H1 (cell line): Measurements from ENCODE around the gene TEX2. TPM values are rescaled to one million over a fixed set of nuclear protein-coding genes. Genes with fewer than 3 reads are reported as not detected.

ENCODE experiments used
- CTCF ChIA-PET: fragments of 300-600 bp; sonication (Branson Sonifier 250); formaldehyde crosslinking; loops from one replicate; lab custom pipeline; 2021; ENCODE audit not compliant: partially characterized antibody; lab: Charles Lee
- POLR2A ChIA-PET: fragments of 300-600 bp; sonication (Branson Sonifier 250); formaldehyde crosslinking; loops from one replicate; lab custom pipeline; 2021; ENCODE audit warnings: inconsistent platforms; ENCODE audit not compliant: partially characterized antibody; lab: Charles Lee
- DNase-seq, 2 experiments: peaks; one replicate each; pipeline versions ENCODE4 v3.0.0 to v3.0.0-alpha.2; 2010 to 2022; ENCODE audit warnings: low spot score in 2 of 2, low read depth in 1 of 2, mixed read lengths in 1 of 2
- FAIRE-seq: peaks from 2 replicates; lab custom pipeline; 2011; peaks lifted over from hg19 to GRCh38; lab: Jason Lieb, UNC
- H2AFZ ChIP-seq: 2 replicates; pipeline ENCODE4 v1.8.1; 2012; ENCODE audit warnings: low read length, inconsistent platforms
- H2AK5ac ChIP-seq: 2 replicates; pipeline ENCODE4 v1.6.1; 2013; ENCODE audit warnings: low read depth, low read length
- H2BK120ac ChIP-seq: replicated peaks from 2 replicates; pipeline ENCODE3; 2013; ENCODE audit warnings: low read depth, low read length, inconsistent platforms
- H2BK12ac ChIP-seq: 2 replicates; pipeline ENCODE4 v1.6.1; 2013; ENCODE audit warnings: low read depth, low read length
- H2BK15ac ChIP-seq: 2 replicates; pipeline ENCODE4 v1.6.1; 2013; ENCODE audit warnings: low read length
- H2BK20ac ChIP-seq: 2 replicates; pipeline ENCODE4 v1.6.1; 2013; ENCODE audit warnings: low read length
- H2BK5ac ChIP-seq: 2 replicates; pipeline ENCODE4 v1.6.1; 2013; ENCODE audit warnings: low read depth, low read length
- H3K14ac ChIP-seq: 2 replicates; pipeline ENCODE4 v1.6.1; 2013; ENCODE audit warnings: inconsistent platforms; ENCODE audit not compliant: insufficient read length
- H3K18ac ChIP-seq: 2 replicates; pipeline ENCODE4 v1.6.1; 2013; ENCODE audit warnings: low read length; ENCODE audit errors: extremely low read depth
- H3K23ac ChIP-seq: 2 replicates; pipeline ENCODE4 v1.6.1; 2013; ENCODE audit warnings: inconsistent platforms; ENCODE audit not compliant: insufficient read length
- H3K23me2 ChIP-seq: 2 replicates; pipeline ENCODE4 v1.6.1; 2013; ENCODE audit warnings: low read depth, low read length
- H3K27ac ChIP-seq: 2 replicates; pipeline ENCODE4 v1.6.1; 2011; ENCODE audit warnings: low read depth, low read length, inconsistent platforms
- H3K27me3 ChIP-seq, 4 experiments: replicated peaks in 1 of 4; 1 replicate in 1 of 4; 2 replicates in 3 of 4; pipeline versions ENCODE4 v1.6.1 to v1.8.1; 2011 to 2013; ENCODE audit warnings: low read length in 3 of 4, mild to moderate bottlenecking in 3 of 4, inconsistent platforms in 2 of 4, mixed read lengths in 2 of 4, moderate library complexity in 1 of 4; ENCODE audit not compliant: control insufficient read depth in 3 of 4, insufficient read depth in 3 of 4; ENCODE audit errors: extremely low read depth in 1 of 4
- H3K36me3 ChIP-seq, 4 experiments: 2 replicates each; pipeline versions ENCODE4 v1.6.1 to v1.8.1; 2011 to 2013; ENCODE audit warnings: mild to moderate bottlenecking in 4 of 4, low read length in 3 of 4, moderate library complexity in 2 of 4, control low read depth in 1 of 4, inconsistent platforms in 1 of 4; ENCODE audit not compliant: insufficient read depth in 4 of 4, control insufficient read depth in 2 of 4
- H3K4ac ChIP-seq: replicated peaks from 2 replicates; pipeline ENCODE3; 2013; ENCODE audit warnings: low read length, low read depth, mixed read lengths, inconsistent platforms; ENCODE audit not compliant: insufficient read length
- H3K4me1 ChIP-seq, 4 experiments: replicated peaks in 1 of 4; 1 replicate in 1 of 4; 2 replicates in 3 of 4; pipeline versions ENCODE4 v1.6.1 to v1.8.1; 2011 to 2013; ENCODE audit warnings: low read length in 3 of 4, inconsistent platforms in 2 of 4, mixed read lengths in 1 of 4; ENCODE audit not compliant: insufficient read depth in 4 of 4, control insufficient read depth in 3 of 4
- H3K4me2 ChIP-seq, 2 experiments: 2 replicates each; pipeline versions ENCODE4 v1.6.1 to v1.8.1; 2011 to 2013; ENCODE audit warnings: low read depth in 2 of 2, low read length in 2 of 2, control low read depth in 1 of 2, inconsistent platforms in 1 of 2, mild to moderate bottlenecking in 1 of 2; ENCODE audit not compliant: insufficient read depth in 1 of 2
- H3K4me3 ChIP-seq, 4 experiments: fragments of 200-600, 300-600 bp in 1 of 4; sonication (generic), shearing (Covaris generic), sonication (Bioruptor Twin) in 1 of 4; 2 replicates each; pipeline versions ENCODE4 v1.5.1 to v1.8.1; 2011 to 2016; ENCODE audit warnings: low read length in 4 of 4, low read depth in 3 of 4, control low read depth in 2 of 4, inconsistent platforms in 2 of 4, mild to moderate bottlenecking in 2 of 4, mixed read lengths in 1 of 4, moderate library complexity in 1 of 4; ENCODE audit not compliant: insufficient read depth in 2 of 4; ENCODE audit errors: extremely low read depth in 1 of 4
- H3K56ac ChIP-seq: replicated peaks from 2 replicates; pipeline ENCODE3; 2013; ENCODE audit warnings: low read depth, mild to moderate bottlenecking, mixed read lengths, low read length, inconsistent platforms; ENCODE audit not compliant: insufficient read length
- H3K79me1 ChIP-seq: 2 replicates; pipeline ENCODE4 v1.6.1; 2013; ENCODE audit warnings: low read depth, low read length, control low read depth
- H3K79me2 ChIP-seq, 2 experiments: 2 replicates each; pipeline versions ENCODE4 v1.6.1 to v1.8.1; 2012 to 2013; ENCODE audit warnings: low read length in 2 of 2, mild to moderate bottlenecking in 2 of 2, inconsistent platforms in 1 of 2; ENCODE audit not compliant: insufficient read depth in 2 of 2, control insufficient read depth in 1 of 2
- H3K9ac ChIP-seq, 4 experiments: replicated peaks in 1 of 4; 1 replicate in 1 of 4; 2 replicates in 3 of 4; pipeline versions ENCODE4 v1.6.1 to v1.8.1; 2011 to 2013; ENCODE audit warnings: low read depth in 3 of 4, low read length in 3 of 4, control low read depth in 2 of 4, mild to moderate bottlenecking in 2 of 4, moderate library complexity in 2 of 4, inconsistent platforms in 1 of 4; ENCODE audit errors: extremely low read depth in 1 of 4
- H3K9me3 ChIP-seq, 2 experiments: 2 replicates each; pipeline versions ENCODE4 v1.6.1 to v1.8.1; 2012 to 2013; ENCODE audit warnings: mild to moderate bottlenecking in 2 of 2, moderate library complexity in 2 of 2, control low read depth in 1 of 2, inconsistent platforms in 1 of 2, low read depth in 1 of 2, low read length in 1 of 2, mixed read lengths in 1 of 2; ENCODE audit not compliant: insufficient read depth in 2 of 2
- H4K20me1 ChIP-seq, 2 experiments: replicated peaks in 1 of 2; 2 replicates each; pipeline versions ENCODE3 to v1.8.1; 2011 to 2013; ENCODE audit warnings: inconsistent platforms in 2 of 2, low read length in 2 of 2, mild to moderate bottlenecking in 1 of 2; ENCODE audit not compliant: insufficient read depth in 2 of 2, control insufficient read depth in 1 of 2
- H4K5ac ChIP-seq: 2 replicates; pipeline ENCODE4 v1.6.1; 2013; ENCODE audit warnings: low read length, low read depth, mixed read lengths, inconsistent platforms; ENCODE audit not compliant: insufficient read length
- H4K8ac ChIP-seq: 2 replicates; pipeline ENCODE4 v1.8.0; 2013; ENCODE audit warnings: mild to moderate bottlenecking, moderate library complexity, low read length, inconsistent platforms; ENCODE audit not compliant: insufficient read depth; ENCODE audit errors: extremely low read depth
- H4K91ac ChIP-seq: replicated peaks from 2 replicates; pipeline ENCODE3; 2013; ENCODE audit warnings: low read length, mixed read lengths, inconsistent platforms; ENCODE audit not compliant: insufficient read length
- CBX8 ChIP-seq: fragments of 300-800, 300-1000 bp; sonication (generic); IDR thresholded peaks from 2 replicates; pipeline ENCODE4 v1.7.1; 2016; ENCODE audit warnings: low read depth, low read length, borderline replicate concordance
- EZH2 ChIP-seq: fragments of 200-600 bp; sonication (generic); IDR thresholded peaks from 2 replicates; pipeline ENCODE4 v1.7.1; 2012; ENCODE audit warnings: low read depth, mild to moderate bottlenecking, moderate library complexity, low read length, inconsistent platforms; ENCODE audit not compliant: severe bottlenecking
- GTF2F1 ChIP-seq: IDR thresholded peaks from 2 replicates; pipeline ENCODE4 v1.6.1; 2012; ENCODE audit warnings: low read depth, low read length, improper control_type of control experiment, borderline replicate concordance
- USF2 ChIP-seq: IDR thresholded peaks from 2 replicates; pipeline ENCODE4 v1.6.1; 2011; ENCODE audit warnings: low read length, improper control_type of control experiment
- YY1 ChIP-seq: IDR thresholded peaks from 2 replicates; pipeline ENCODE4 v1.6.1; 2011; ENCODE audit warnings: low read depth, mild to moderate bottlenecking, low read length
- WGBS, 2 experiments: shearing (Covaris generic) in 1 of 2; methylation state at CpG; one replicate each; pipeline versions ENCODE4 v1.1.6 to v1.1.7; 2013 to 2015; ENCODE audit warnings: low lambda C conversion rate in 2 of 2, mixed read lengths in 2 of 2, inconsistent platforms in 1 of 2, low coverage in 1 of 2, missing lambda C conversion rate in 1 of 2; ENCODE audit not compliant: insufficient replicate concordance in 2 of 2, insufficient coverage in 1 of 2, insufficient read length in 1 of 2; ENCODE audit errors: extremely low coverage in 1 of 2, missing lambda C conversion rate in 1 of 2; 5-methylcytosine and 5-hydroxymethylcytosine counted together
- polyA plus RNA-seq, 7 experiments: library from polyadenylated mRNA; depleted of rRNA in 3 of 7; stranded (reverse) in 5 of 7; unstranded in 2 of 7; fragments of >200 nt in 5 of 7; fragments of 200-250 nt in 2 of 7; gene quantifications; 1 replicate in 5 of 7; 2 replicates in 1 of 7; 4 replicates in 1 of 7; pipeline versions ENCODE4 v1.2.1 to v1.2.3, GENCODE V29; 2011 to 2013; ENCODE audit warnings: missing spikeins in 2 of 7, mixed read lengths in 2 of 7
- total RNA-seq: library from RNA; stranded (reverse); fragmentation: NEBNext Ultra II Directional; extraction: Animal tissue kit (Norgen Biotek cat#: 25700); gene quantifications from 2 replicates; pipeline ENCODE4 v1.2.1, GENCODE V29; 2021

The TEX2 gene
- total and polyA plus RNA-seq, 2 of the 8 experiments (the other 6 are each of a cell fraction or from before 2014, with no cell fraction given) = 6.1 to 15.6 TPM

DNA sequence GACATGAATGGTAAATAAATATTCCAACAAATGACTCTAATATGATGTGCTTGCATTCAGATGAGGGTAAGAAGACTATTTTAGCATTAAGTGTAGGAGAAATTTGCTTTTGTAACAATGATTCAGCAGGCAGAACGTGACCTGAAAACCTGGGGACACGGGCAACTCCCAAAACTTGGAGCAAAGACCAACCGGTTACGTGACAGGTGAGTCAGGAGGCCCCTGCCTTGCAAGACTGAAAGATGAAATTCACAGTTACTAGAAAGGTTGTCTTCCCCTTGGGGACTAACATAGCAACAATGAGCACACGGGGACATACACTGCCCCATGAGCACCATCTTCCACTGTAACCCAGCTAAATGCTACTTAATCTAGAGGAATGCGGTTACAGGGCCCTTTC is 99.6 kb downstream of the TEX2 start:
- FAIRE-seq (no peak), DNase-seq (no peak)
- Histone ChIP-seq H3K4me2 (no peak overlapping the region), H2AFZ (no peak overlapping the region), H3K9ac (no peak overlapping the region), H2BK15ac (no peak overlapping the region), H3K4me1 (peaks cover 0 to 3% (median 1%) of the 10 kb centered on the region in 4 experiments; a peak in 2 of 7 replicates), H3K4me3 (no peak overlapping the region), H3K27ac (no peak overlapping the region), H2BK20ac (no peak overlapping the region), H4K8ac (no peak overlapping the region; the same call in 1 of the 2 replicates), H3K14ac (no peak overlapping the region), H3K36me3 (no peaks in the 10 kb centered on the region; a peak in 1 of 8 replicates), H3K23ac (no peak overlapping the region), H4K20me1 (no peaks in the 10 kb centered on the region), H4K91ac (no peak overlapping the region), H3K56ac (no peak overlapping the region), H3K9me3 (no peaks in the 10 kb centered on the region), H2BK120ac (no peak overlapping the region), H3K27me3 (no peaks in the 10 kb centered on the region), H3K79me1 (no peaks in the 10 kb centered on the region), H2AK5ac (no peak overlapping the region), H3K23me2 (no peaks in the 10 kb centered on the region), H3K79me2 (no peaks in the 10 kb centered on the region), H2BK5ac (no peak overlapping the region), H4K5ac (no peak overlapping the region), H3K18ac (no peak overlapping the region), H3K4ac (no peak overlapping the region), H2BK12ac (no peak overlapping the region)
- ChIA-PET CTCF (interaction anchor here (1.5 to 1.7 kb wide), 3 partner anchors 16 to 119 kb away, joined by 3 to 4 read pairs (median 3); no protein-coding TSS in a partner anchor), POLR2A (interaction anchor here (16.8 kb wide), 1 partner anchor 17 kb away, joined by 193 read pairs; no protein-coding TSS in a partner anchor)
- WGBS, 2 experiments = 84% methylated on average over 6 of the region's 6 CpGs; no CpG with 5 or more reads in 1 of the 2 experiments
- TF ChIP-seq USF2 (no peak), CBX8 (no peak), GTF2F1 (no peak), YY1 (no peak), EZH2 (no peak)
